ENCODE data around the gene HTR1B.

The HTR1B gene

DNA sequence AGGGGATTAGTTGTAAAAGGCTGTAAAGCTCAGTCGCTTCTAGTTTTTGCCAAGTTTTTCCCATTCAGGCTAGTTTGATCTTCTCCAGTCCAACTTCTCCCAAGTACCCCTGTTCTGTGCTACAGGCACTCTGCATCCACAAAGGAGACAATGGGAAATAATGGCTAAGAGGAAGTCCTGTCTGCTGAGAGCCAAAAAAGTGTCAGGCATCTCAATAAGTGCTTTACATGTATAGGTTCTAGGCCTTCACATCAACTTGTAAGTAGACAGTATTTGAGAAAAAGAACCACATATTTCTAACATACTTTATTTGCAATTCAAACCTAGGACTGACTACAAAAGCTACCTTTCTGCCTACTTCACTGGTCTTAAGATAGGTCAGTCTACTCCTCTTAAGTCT, 4.9 kb downstream of the HTR1B start:
- no peak for TF ChIP-seq CTCF (IDR thresholded peaks at IDR 0.05)
- no peak overlapping the region for H2AFZ ChIP-seq
- no peak overlapping the region for H3K4me3 ChIP-seq (ENCODE audit: low read depth, low read length)
- no peak overlapping the region for H3K4me2 ChIP-seq (ENCODE audit: low read length)
- H3K27me3 ChIP-seq (ENCODE audit: control insufficient read depth, insufficient read depth, low read length): no peaks in the 10 kb centered on the region
- H3K79me2 ChIP-seq: no peaks in the 10 kb centered on the region
- H3K9ac ChIP-seq: no peak overlapping the region
- H3K36me3 ChIP-seq (ENCODE audit: control insufficient read depth, insufficient read depth, low read length): no peaks in the 10 kb centered on the region
- H3K4me1 ChIP-seq: peaks cover 3% of the 10 kb centered on the region
- H3K9me3 ChIP-seq (ENCODE audit: control insufficient read depth, low read length): no peaks in the 10 kb centered on the region
- no peak overlapping the region for H3K27ac ChIP-seq

DNA sequence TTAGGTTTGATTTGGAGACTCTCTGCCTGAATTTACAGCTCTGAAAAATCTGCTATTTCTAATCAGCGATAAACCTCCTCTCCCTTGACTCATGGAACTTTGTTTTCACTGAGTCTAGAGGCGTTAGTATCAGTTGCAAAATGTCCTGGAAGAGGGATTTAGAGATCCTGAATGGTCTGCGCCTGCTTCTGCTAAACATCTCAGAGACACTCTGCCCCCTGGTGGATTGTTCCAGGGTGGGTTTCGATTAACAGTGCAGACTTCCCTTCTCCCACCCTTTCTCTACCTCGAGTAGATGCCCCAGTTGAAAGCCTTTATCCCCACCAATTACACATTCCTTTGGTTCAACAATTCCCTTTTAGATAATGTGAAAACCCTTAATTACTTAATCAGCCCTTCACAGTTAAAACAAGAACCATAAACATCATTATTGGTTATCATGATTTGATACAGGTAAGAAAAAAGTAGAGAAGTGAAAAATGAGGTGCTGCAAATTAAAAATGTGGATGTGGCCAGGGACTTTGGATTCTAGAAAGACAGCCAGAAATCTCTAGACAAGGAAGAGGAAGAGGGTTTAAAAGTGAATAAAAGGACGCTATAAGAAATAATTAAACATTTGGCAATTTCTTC, 5.5 kb downstream of the HTR1B start:
- peak; percentile 50 for TF ChIP-seq CTCF (IDR thresholded peaks at IDR 0.05)
- Histone ChIP-seq H3K4me1 (no peaks in the 10 kb centered on the region), H3K9me3 (ENCODE audit: control insufficient read depth, low read length) (no peaks in the 10 kb centered on the region), H3K36me3 (ENCODE audit: control insufficient read depth, insufficient read depth, low read length) (no peaks in the 10 kb centered on the region), H3K9ac (no peak overlapping the region), H3K27ac (no peak overlapping the region), H3K4me3 (ENCODE audit: low read depth, low read length) (no peak overlapping the region), H3K27me3 (ENCODE audit: control insufficient read depth, insufficient read depth, low read length) (no peaks in the 10 kb centered on the region), H3K79me2 (no peaks in the 10 kb centered on the region), H3K4me2 (ENCODE audit: low read length) (no peak overlapping the region), H2AFZ (no peak overlapping the region)

- no peak overlapping the region for H3K27ac ChIP-seq
- H3K27me3 ChIP-seq (ENCODE audit: control insufficient read depth, insufficient read depth, low read length): no peaks in the 10 kb centered on the region
- H3K9me3 ChIP-seq (ENCODE audit: control insufficient read depth, low read length): no peaks in the 10 kb centered on the region
- H3K9ac ChIP-seq: no peak overlapping the region
- H3K36me3 ChIP-seq (ENCODE audit: control insufficient read depth, insufficient read depth, low read length): no peaks in the 10 kb centered on the region
- no peaks in the 10 kb centered on the region for H3K79me2 ChIP-seq
- no peak overlapping the region for H2AFZ ChIP-seq
- no peaks in the 10 kb centered on the region for H3K4me1 ChIP-seq
- H3K4me2 ChIP-seq (ENCODE audit: low read length): no peak overlapping the region
- no peak overlapping the region for H3K4me3 ChIP-seq (ENCODE audit: low read depth, low read length)
- no peak for TF ChIP-seq CTCF (IDR thresholded peaks at IDR 0.05)
Measured at GRCh38 chr6:77456531-77457248, 6.6 kb downstream of the HTR1B start.

DNA sequence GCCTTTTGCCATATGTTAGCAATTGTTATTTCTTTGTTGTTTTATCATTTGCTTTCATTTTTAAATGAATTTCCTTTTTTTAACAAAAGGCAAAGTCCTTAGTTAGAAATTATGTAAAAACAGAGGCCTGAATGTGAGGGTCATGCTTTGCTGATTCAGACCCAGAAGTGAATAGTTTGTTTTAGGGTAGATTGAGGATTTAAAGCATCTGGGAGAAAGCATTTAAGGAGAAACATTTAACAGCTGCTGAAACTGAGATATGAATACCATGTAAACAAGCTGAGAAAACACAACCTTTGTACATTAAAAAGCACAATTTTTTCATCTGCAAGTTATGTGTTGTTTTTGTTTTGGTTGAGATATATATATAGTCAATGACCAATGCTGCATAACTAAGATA, 8.0 kb downstream of the HTR1B start:
- Histone ChIP-seq H3K4me3 (ENCODE audit: low read depth, low read length) (no peak overlapping the region), H3K36me3 (ENCODE audit: control insufficient read depth, insufficient read depth, low read length) (no peaks in the 10 kb centered on the region), H3K27ac (no peak overlapping the region), H3K9ac (no peak overlapping the region), H3K4me1 (no peaks in the 10 kb centered on the region), H3K4me2 (ENCODE audit: low read length) (no peak overlapping the region), H2AFZ (no peak overlapping the region), H3K27me3 (ENCODE audit: control insufficient read depth, insufficient read depth, low read length) (no peaks in the 10 kb centered on the region), H3K79me2 (no peaks in the 10 kb centered on the region), H3K9me3 (ENCODE audit: control insufficient read depth, low read length) (no peaks in the 10 kb centered on the region)
- no peak for TF ChIP-seq CTCF (IDR thresholded peaks at IDR 0.05)

- no peak overlapping the region for H3K27ac ChIP-seq
- no peaks in the 10 kb centered on the region for H3K9me3 ChIP-seq (ENCODE audit: control insufficient read depth, low read length)
- no peak overlapping the region for H3K4me2 ChIP-seq (ENCODE audit: low read length)
- no peak overlapping the region for H3K9ac ChIP-seq
- no peaks in the 10 kb centered on the region for H3K27me3 ChIP-seq (ENCODE audit: control insufficient read depth, insufficient read depth, low read length)
- H2AFZ ChIP-seq: no peak overlapping the region
- no peaks in the 10 kb centered on the region for H3K4me1 ChIP-seq
- H3K36me3 ChIP-seq (ENCODE audit: control insufficient read depth, insufficient read depth, low read length): no peaks in the 10 kb centered on the region
- no peak overlapping the region for H3K4me3 ChIP-seq (ENCODE audit: low read depth, low read length)
- no peak for TF ChIP-seq CTCF (IDR thresholded peaks at IDR 0.05)
- no peaks in the 10 kb centered on the region for H3K79me2 ChIP-seq
Measured at GRCh38 chr6:77454386-77454785, 8.9 kb downstream of the HTR1B start.
